ENCODE data around the gene TOMM6. TPM values are rescaled to one million over a fixed set of nuclear protein-coding genes. Genes with fewer than 3 reads are reported as not detected.

Gene TOMM6
- total and polyA plus RNA-seq, 7 experiments from 2014 or later = 114 to 449 (median 134) TPM

DNA sequence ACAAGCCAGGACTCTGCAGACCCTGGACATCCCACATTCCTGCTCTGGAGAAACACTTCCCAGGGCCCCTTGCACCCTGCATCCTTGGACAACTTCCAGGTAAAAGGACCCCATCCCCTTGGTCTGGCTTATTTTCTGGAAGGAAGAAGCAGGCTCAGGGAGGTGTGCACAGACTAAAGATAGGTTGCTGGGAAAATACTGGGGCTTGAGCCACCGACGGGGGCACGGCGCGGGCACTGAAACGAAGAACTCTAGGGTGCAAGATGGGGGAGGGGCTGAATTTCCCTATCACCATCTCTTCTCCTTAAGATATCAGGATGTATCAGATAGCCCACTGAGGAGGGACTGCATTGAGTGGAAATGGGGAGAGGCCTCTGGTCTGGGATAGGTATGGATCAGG, 8.6 kb upstream of the TOMM6 start:
- Mint-ChIP-seq H3K9me3 (peaks cover 0 to 2% (median 0%) of the 10 kb centered on the region in 11 donors), H3K4me1 (peaks cover 10 to 26% (median 20%) of the 10 kb centered on the region in 7 donors), H3K36me3 (peaks cover 0 to 18% (median 10%) of the 10 kb centered on the region in 5 donors), H3K4me3 (peak overlapping the region; percentile 83 to 94 (median 90)), H3K27ac (peak overlapping the region; percentile 26 to 86 (median 71)), H3K27me3 (peaks cover 0 to 21% (median 0%) of the 10 kb centered on the region in 5 donors)
- H3K36me3 ChIP-seq (ENCODE audit: control insufficient read depth in 2 of 3, insufficient read depth in 3 of 3, low read length in 3 of 3) = peaks cover 0 to 28% (median 0%) of the 10 kb centered on the region in 3 experiments
- ChIA-PET CTCF (no interaction called here), POLR2A (interaction anchor here (0.7 to 1.4 kb wide), 3 partner anchors 9 to 664 kb away, joined by 3 to 7 read pairs (median 6); partner anchors contain the start of gene TOMM6)
- H3K27ac ChIP-seq (ENCODE audit: low read depth, low read length) = peak overlapping the region; percentile 65
- peak overlapping the region; percentile 24 for H3K4me3 ChIP-seq (ENCODE audit: low read length)
- ATAC-seq (no peak), DNase-seq (no peak)
- H3K4me1 ChIP-seq (ENCODE audit: control insufficient read depth in 2 of 2, insufficient read depth in 2 of 2, low read length in 2 of 2) = peaks cover 7 to 9% of the 10 kb centered on the region in 2 donors
- intact Hi-C loops (cut with micrococcal nuclease) = loop anchor here (1.0 kb wide), 1 partner anchor 8 kb away; the partner anchor contains the start of gene TOMM6 (in 2 of the 2)
- H3K9me3 ChIP-seq (ENCODE audit: control insufficient read depth in 2 of 3, low read length in 3 of 3) = no peaks in the 10 kb centered on the region
- H3K27me3 ChIP-seq (ENCODE audit: control insufficient read depth in 2 of 2, insufficient read depth in 2 of 2, low read length in 2 of 2) = no peaks in the 10 kb centered on the region

- Histone ChIP-seq H3K4me3 (ENCODE audit: low read length) (peak overlapping the region; percentile 24), H3K27ac (ENCODE audit: low read depth, low read length) (peak overlapping the region; percentile 65), H3K36me3 (ENCODE audit: control insufficient read depth in 2 of 3, insufficient read depth in 3 of 3, low read length in 3 of 3) (peaks cover 0 to 25% (median 0%) of the 10 kb centered on the region in 3 experiments), H3K9me3 (ENCODE audit: control insufficient read depth in 2 of 3, low read length in 3 of 3) (no peaks in the 10 kb centered on the region), H3K4me1 (ENCODE audit: control insufficient read depth in 2 of 2, insufficient read depth in 2 of 2, low read length in 2 of 2) (peaks cover 7 to 9% of the 10 kb centered on the region in 2 donors), H3K27me3 (ENCODE audit: control insufficient read depth in 2 of 2, insufficient read depth in 2 of 2, low read length in 2 of 2) (no peaks in the 10 kb centered on the region)
- H3K9me3 Mint-ChIP-seq = peaks cover 0 to 2% (median 0%) of the 10 kb centered on the region in 11 donors
- H3K27me3 Mint-ChIP-seq = peaks cover 0 to 23% (median 0%) of the 10 kb centered on the region in 5 donors
- peaks cover 0 to 15% (median 7%) of the 10 kb centered on the region in 5 donors for H3K36me3 Mint-ChIP-seq
- H3K4me3 Mint-ChIP-seq = peak overlapping the region; percentile 83 to 94 (median 90)
- POLR2A ChIA-PET = no interaction called here
- DNase-seq (no peak), ATAC-seq (no peak)
- H3K4me1 Mint-ChIP-seq = peaks cover 10 to 26% (median 22%) of the 10 kb centered on the region in 7 donors
- intact Hi-C loops (cut with micrococcal nuclease) = loop anchor here (1.0 kb wide), 1 partner anchor 8 kb away; the partner anchor contains the start of gene TOMM6 (in 2 of the 2)
- H3K27ac Mint-ChIP-seq = peak overlapping the region; percentile 26 to 86 (median 71)
- CTCF ChIA-PET = no interaction called here
Observed at GRCh38 chr6:41779336-41779735, 8.2 kb upstream of the TOMM6 start.

DNA sequence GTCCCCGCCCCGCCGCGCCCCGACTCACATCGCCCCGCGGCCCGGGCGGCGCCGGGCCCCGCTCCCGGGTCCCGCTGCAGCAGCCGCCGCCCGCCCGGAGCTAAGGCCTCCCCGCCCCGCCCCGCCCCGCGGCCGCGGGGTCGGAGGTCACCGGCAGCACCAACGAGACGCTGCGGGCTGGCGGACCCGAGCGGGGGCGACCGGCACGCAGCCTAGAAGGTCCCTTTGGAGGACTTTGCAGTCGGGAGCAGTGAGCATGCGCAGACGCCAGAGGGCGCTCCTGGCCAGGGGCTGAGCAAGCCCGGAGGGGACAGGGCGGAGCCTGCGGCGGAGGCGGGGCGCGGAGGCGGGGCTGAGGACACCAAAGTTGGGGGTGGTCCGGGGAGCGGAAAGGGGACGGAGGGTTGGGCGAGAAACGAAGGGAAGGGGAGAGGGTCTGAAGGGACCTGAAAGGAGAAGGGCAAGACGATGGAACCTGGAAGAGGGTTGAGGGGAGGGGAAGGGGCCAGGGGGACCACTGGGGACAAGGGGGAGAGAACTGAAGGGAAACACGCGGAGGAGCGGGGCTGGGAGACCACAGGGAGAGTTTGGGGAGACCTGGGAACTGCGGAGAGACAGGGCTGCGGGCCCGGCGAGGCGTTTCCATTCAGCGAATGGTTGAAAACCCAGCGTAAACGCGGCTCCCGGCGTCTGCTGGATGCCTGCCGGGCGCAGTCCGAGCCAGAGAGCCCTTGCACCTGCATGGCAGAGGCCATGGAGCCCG, 7.5 kb upstream of the TOMM6 start, which contains the start of gene FRS3:
FRS3 (minus strand) TSS at position 113 of the 763 bp plus-strand sequence. CDS start 2,913 bp downstream, outside the sequence.
- ChIA-PET POLR2A (no interaction called here), CTCF (no interaction called here)
- Histone ChIP-seq H3K27me3 (ENCODE audit: control insufficient read depth in 2 of 2, insufficient read depth in 2 of 2, low read length in 2 of 2) (no peaks in the 10 kb centered on the region), H3K9me3 (ENCODE audit: control insufficient read depth in 2 of 3, low read length in 3 of 3) (no peaks in the 10 kb centered on the region), H3K4me1 (ENCODE audit: control insufficient read depth in 2 of 2, insufficient read depth in 2 of 2, low read length in 2 of 2) (peaks cover 7 to 9% of the 10 kb centered on the region in 2 donors), H3K27ac (ENCODE audit: low read depth, low read length) (peak within 1 kb of the TSS; percentile 65), H3K4me3 (ENCODE audit: low read length) (peak within 1 kb of the TSS; percentile 59), H3K36me3 (ENCODE audit: control insufficient read depth in 2 of 3, insufficient read depth in 3 of 3, low read length in 3 of 3) (peaks cover 0 to 18% (median 0%) of the 10 kb centered on the region in 3 experiments)
- peak; percentile 99 for ATAC-seq
- H3K36me3 Mint-ChIP-seq = peaks cover 0 to 8% (median 2%) of the 10 kb centered on the region in 5 donors
- peaks cover 10 to 26% (median 22%) of the 10 kb centered on the region in 7 donors for H3K4me1 Mint-ChIP-seq
- intact Hi-C loops (cut with micrococcal nuclease) = loop anchor here (1.0 to 10.0 kb wide), 14 partner anchors 7 to 1115 kb away; partner anchors contain the start of genes MRPS10 (in 2 of the 2), TFEB (in 2 of the 2), TOMM6 (in 2 of the 2) and CCND3 (in 1 of the 2)
- DNase-seq = peak; percentile 96 to 100 (median 97)
- peak within 1 kb of the TSS; percentile 87 to 95 (median 90) for H3K4me3 Mint-ChIP-seq
- peaks cover 0 to 2% (median 0%) of the 10 kb centered on the region in 11 donors for H3K9me3 Mint-ChIP-seq
- H3K27me3 Mint-ChIP-seq = peaks cover 0 to 24% (median 0%) of the 10 kb centered on the region in 5 donors
- H3K27ac Mint-ChIP-seq = peak within 1 kb of the TSS; percentile 47 to 86 (median 72)

DNA sequence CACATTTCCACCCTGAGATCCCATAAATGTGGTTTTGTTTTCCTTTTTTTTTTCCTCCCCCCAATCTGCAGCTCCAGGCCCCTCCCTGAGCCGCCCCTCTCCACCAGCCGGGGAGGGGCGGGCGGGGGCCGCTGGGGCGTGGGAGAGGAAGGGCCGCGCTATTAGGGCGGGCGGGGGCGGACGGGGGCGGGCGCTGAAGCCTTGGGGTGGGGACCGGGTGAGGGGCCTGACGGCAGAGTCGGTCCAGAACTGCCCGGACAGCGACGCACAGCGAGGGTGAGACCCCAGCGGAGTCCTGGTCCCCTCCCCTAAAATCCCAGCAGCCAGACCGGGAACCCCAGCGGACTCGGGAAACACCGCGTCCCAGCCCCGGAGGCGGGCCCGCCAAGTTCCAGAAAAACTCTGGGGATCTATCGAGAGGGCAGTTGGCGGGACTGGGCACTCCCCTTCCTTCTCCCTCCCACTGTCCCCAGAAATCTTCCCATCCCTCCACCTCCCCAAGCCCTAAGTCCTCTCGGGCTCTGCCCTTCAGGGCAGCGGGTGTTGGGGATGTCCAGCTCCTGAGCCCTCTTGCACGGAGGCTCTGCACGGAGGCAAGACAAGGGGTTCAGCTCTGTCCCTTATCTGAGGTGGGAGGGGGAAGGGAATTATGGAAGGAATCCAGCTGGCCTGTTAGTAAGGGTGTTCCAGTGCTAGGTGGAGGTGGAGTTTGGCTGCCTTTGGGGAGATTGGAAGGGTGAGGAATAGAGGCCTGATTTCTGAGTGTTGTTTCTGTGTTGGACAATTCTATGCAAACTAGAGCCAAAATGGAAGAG, 6.7 kb upstream of the TOMM6 start, which contains the start of gene PRICKLE4:
PRICKLE4 (plus strand) TSS at position 232 of the 815 bp plus-strand sequence. CDS start 2,692 bp downstream, outside the sequence.
- Mint-ChIP-seq H3K4me3 (peak within 1 kb of the TSS; percentile 81 to 95 (median 88)), H3K36me3 (peaks cover 0 to 2% (median 0%) of the 10 kb centered on the region in 5 donors), H3K4me1 (peaks cover 10 to 27% (median 23%) of the 10 kb centered on the region in 7 donors), H3K27me3 (peaks cover 0 to 24% (median 0%) of the 10 kb centered on the region in 5 donors), H3K9me3 (peaks cover 0 to 2% (median 0%) of the 10 kb centered on the region in 11 donors), H3K27ac (peak within 1 kb of the TSS in 7 of 9 donors; percentile 10 to 74 (median 39))
- no peaks in the 10 kb centered on the region for H3K27me3 ChIP-seq (ENCODE audit: control insufficient read depth in 2 of 2, insufficient read depth in 2 of 2, low read length in 2 of 2)
- peaks cover 8 to 9% of the 10 kb centered on the region in 2 donors for H3K4me1 ChIP-seq (ENCODE audit: control insufficient read depth in 2 of 2, insufficient read depth in 2 of 2, low read length in 2 of 2)
- ChIA-PET CTCF (interaction anchor here (1.1 to 1.8 kb wide), 3 partner anchors 9 to 387 kb away, joined by 3 to 4 read pairs (median 4); no protein-coding TSS in a partner anchor), POLR2A (interaction anchor here (0.5 to 1.0 kb wide), 2 partner anchors 264 to 411 kb away, joined by 3 read pairs; no protein-coding TSS in a partner anchor)
- ATAC-seq (no peak), DNase-seq (no peak)
- H3K4me3 ChIP-seq (ENCODE audit: low read length) = peak within 1 kb of the TSS; percentile 59
- H3K36me3 ChIP-seq (ENCODE audit: control insufficient read depth in 2 of 3, insufficient read depth in 3 of 3, low read length in 3 of 3) = peaks cover 0 to 10% (median 0%) of the 10 kb centered on the region in 3 experiments
- no peaks in the 10 kb centered on the region for H3K9me3 ChIP-seq (ENCODE audit: control insufficient read depth in 2 of 3, low read length in 3 of 3)
- H3K27ac ChIP-seq (ENCODE audit: low read depth, low read length) = peak within 1 kb of the TSS; percentile 65
- intact Hi-C loops (cut with micrococcal nuclease) = loop anchor here (1.0 to 10.0 kb wide), 13 partner anchors 45 to 1114 kb away; partner anchors contain the start of genes MRPS10 (in 2 of the 2), TFEB (in 2 of the 2), CCND3 (in 1 of the 2) and TAF8 (in 1 of the 2)

DNA sequence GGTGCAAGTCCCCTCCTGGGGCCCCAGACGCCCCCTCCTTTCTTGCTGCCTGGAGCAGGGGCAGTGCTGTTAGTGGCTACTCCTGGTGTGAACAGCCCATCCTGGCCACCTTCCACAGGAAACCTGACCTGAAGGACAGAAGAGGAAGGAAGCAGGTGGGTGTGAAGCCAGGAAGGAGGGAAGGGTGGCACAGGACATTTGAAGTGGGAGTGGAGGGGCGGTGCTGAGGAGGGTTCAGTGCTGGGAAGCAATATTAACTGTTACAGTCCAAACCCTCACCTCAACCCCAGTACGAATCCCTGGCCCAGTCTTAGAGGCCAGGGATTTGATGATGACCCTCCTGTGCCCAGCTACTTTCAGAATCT, 6.1 kb upstream of the TOMM6 start:
- H3K36me3 Mint-ChIP-seq = peaks cover 0 to 2% (median 0%) of the 10 kb centered on the region in 5 donors
- intact Hi-C loops (cut with micrococcal nuclease) = loop anchor here (2.0 to 10.0 kb wide), 3 partner anchors 323 to 1113 kb away; a partner anchor contains a TSS
- H3K27me3 ChIP-seq (ENCODE audit: control insufficient read depth in 2 of 2, insufficient read depth in 2 of 2, low read length in 2 of 2) = no peaks in the 10 kb centered on the region
- ChIA-PET CTCF (interaction anchor here (0.7 to 1.8 kb wide), 5 partner anchors 9 to 386 kb away, joined by 3 to 5 read pairs (median 4); partner anchors contain the start of gene BYSL), POLR2A (interaction anchor here (0.6 to 1.0 kb wide), 3 partner anchors 264 to 782 kb away, joined by 3 to 4 read pairs (median 3); partner anchors contain the start of gene UBR2)
- peaks cover 13 to 15% of the 10 kb centered on the region in 2 donors for H3K4me1 ChIP-seq (ENCODE audit: control insufficient read depth in 2 of 2, insufficient read depth in 2 of 2, low read length in 2 of 2)
- H3K9me3 ChIP-seq (ENCODE audit: control insufficient read depth in 2 of 3, low read length in 3 of 3) = no peaks in the 10 kb centered on the region
- peaks cover 0 to 2% (median 0%) of the 10 kb centered on the region in 11 donors for H3K9me3 Mint-ChIP-seq
- peak overlapping the region; percentile 44 to 94 (median 73) for H3K4me3 Mint-ChIP-seq
- ATAC-seq = no peak
- H3K27me3 Mint-ChIP-seq = peaks cover 0 to 24% (median 0%) of the 10 kb centered on the region in 5 donors
- H3K27ac Mint-ChIP-seq = peak overlapping the region in 4 of 9 donors; percentile 2 to 39 (median 3)
- no peak overlapping the region for H3K4me3 ChIP-seq (ENCODE audit: low read length)
- H3K4me1 Mint-ChIP-seq = peaks cover 10 to 28% (median 24%) of the 10 kb centered on the region in 7 donors
- no peak for DNase-seq
- H3K36me3 ChIP-seq (ENCODE audit: control insufficient read depth in 2 of 3, insufficient read depth in 3 of 3, low read length in 3 of 3) = peaks cover 0 to 10% (median 0%) of the 10 kb centered on the region in 3 experiments
- no peak overlapping the region for H3K27ac ChIP-seq (ENCODE audit: low read depth, low read length)
